Testis (tissue), 2 donors: Measurements from ENCODE around the gene SNX7.

ENCODE experiments used
- POLR2A ChIP-seq: fragments of 450-650 bp; IDR thresholded peaks from one replicate; pipeline ENCODE4 v1.6.1; 2017; ENCODE audit warnings: antibody characterized with exemption, mild to moderate bottlenecking, moderate library complexity
- TF ChIP-seq, protein P1 (sequence below), 3 experiments: fragments of 450-650 bp in 2 of 3; fragments of 200-600 bp in 1 of 3; sonication (generic) in 1 of 3; IDR thresholded peaks; one replicate each; pipeline ENCODE4 v1.5.1; 2016 to 2019; ENCODE audit warnings: antibody characterized with exemption in 3 of 3, mild to moderate bottlenecking in 2 of 3, moderate library complexity in 1 of 3

DNA sequence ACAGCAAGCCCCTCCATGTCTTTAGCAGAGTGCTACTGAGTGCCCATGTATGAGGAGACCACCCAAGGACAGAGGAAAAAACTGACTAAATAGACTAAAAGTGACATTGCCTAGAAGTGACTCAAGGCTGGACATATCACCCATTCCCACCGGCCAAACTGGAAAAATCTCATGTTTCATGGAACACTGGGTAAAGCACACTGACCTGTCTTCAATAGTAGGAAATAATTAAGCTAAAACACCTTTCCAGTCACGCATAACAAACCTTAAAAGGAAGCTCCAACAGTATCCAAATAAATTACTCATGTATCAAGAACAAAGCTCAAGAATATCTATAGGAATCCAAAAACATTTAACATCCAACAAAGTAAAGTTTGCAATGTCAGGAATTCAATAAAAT lies 120.4 kb downstream of the SNX7 start:
- TF ChIP-seq POLR2A = no peak
- TF ChIP-seq, protein P1, sequence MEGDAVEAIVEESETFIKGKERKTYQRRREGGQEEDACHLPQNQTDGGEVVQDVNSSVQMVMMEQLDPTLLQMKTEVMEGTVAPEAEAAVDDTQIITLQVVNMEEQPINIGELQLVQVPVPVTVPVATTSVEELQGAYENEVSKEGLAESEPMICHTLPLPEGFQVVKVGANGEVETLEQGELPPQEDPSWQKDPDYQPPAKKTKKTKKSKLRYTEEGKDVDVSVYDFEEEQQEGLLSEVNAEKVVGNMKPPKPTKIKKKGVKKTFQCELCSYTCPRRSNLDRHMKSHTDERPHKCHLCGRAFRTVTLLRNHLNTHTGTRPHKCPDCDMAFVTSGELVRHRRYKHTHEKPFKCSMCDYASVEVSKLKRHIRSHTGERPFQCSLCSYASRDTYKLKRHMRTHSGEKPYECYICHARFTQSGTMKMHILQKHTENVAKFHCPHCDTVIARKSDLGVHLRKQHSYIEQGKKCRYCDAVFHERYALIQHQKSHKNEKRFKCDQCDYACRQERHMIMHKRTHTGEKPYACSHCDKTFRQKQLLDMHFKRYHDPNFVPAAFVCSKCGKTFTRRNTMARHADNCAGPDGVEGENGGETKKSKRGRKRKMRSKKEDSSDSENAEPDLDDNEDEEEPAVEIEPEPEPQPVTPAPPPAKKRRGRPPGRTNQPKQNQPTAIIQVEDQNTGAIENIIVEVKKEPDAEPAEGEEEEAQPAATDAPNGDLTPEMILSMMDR (IDR thresholded peaks at IDR 0.05) = no peak
